SK-N-SH (cell line): ENCODE results near the gene ELMO3. TPM values are rescaled to one million over a fixed set of nuclear protein-coding genes. Genes with fewer than 3 reads are reported as not detected.
A peak's percentile ranks its signal among the peaks of the same experiment; 100 is the strongest.

ENCODE experiments used
- CTCF ChIA-PET: fragments of 300-600, 350-600 bp; formaldehyde crosslinking; extraction: SDS; loops from one replicate; lab custom pipeline; 2021; lab: Yijun Ruan, JAX
- POLR2A ChIA-PET: fragments of 350-600 bp; sonication (Branson Sonifier 250); formaldehyde crosslinking; extraction: SDS; loops from one replicate; lab custom pipeline; 2020; ENCODE audit warnings: antibody characterized with exemption, inconsistent platforms; lab: Yijun Ruan, JAX
- DNase-seq: peaks from one replicate; pipeline ENCODE4 v3.0.0; 2012
- H2AFZ ChIP-seq: fragments of 200-600 bp; sonication (generic); 2 replicates; pipeline ENCODE4 v1.8.1; 2016; ENCODE audit warnings: antibody characterized with exemption, mild to moderate bottlenecking, low read depth
- H3F3A ChIP-seq: fragments of 200-600 bp; sonication (generic); replicated peaks from 2 replicates; pipeline ENCODE3; 2016; ENCODE audit warnings: antibody characterized with exemption, mild to moderate bottlenecking; ENCODE audit not compliant: insufficient read depth
- H3K27ac ChIP-seq, 2 experiments: fragments of 200-500 bp in 1 of 2; fragments of 200-600 bp in 1 of 2; sonication (Bioruptor generic) in 1 of 2; sonication (generic), shearing (Covaris generic) in 1 of 2; 2 replicates each; pipeline versions ENCODE4 v1.5.1 to v1.6.1; 2014 to 2016; ENCODE audit warnings: low read depth in 2 of 2, inconsistent platforms in 1 of 2, low read length in 1 of 2, mild to moderate bottlenecking in 1 of 2, mixed read lengths in 1 of 2
- H3K27me3 ChIP-seq: fragments of 200-600 bp; sonication (generic), shearing (Covaris generic); 2 replicates; pipeline ENCODE4 v1.6.1; 2016; ENCODE audit warnings: mixed run types; ENCODE audit not compliant: insufficient read depth
- H3K36me3 ChIP-seq, 2 experiments: fragments of 200-500 bp in 1 of 2; fragments of 200-600 bp in 1 of 2; sonication (Bioruptor generic) in 1 of 2; sonication (generic) in 1 of 2; replicated peaks in 1 of 2; 2 replicates each; pipeline versions ENCODE3 to v1.5.1; 2014 to 2016; ENCODE audit warnings: low read length in 1 of 2, mild to moderate bottlenecking in 1 of 2; ENCODE audit not compliant: insufficient read depth in 2 of 2, control insufficient read depth in 1 of 2
- H3K4me1 ChIP-seq, 2 experiments: fragments of 200-500 bp in 1 of 2; fragments of 200-600 bp in 1 of 2; sonication (Bioruptor generic) in 1 of 2; sonication (generic), shearing (Covaris generic) in 1 of 2; 2 replicates each; pipeline versions ENCODE4 v1.5.1 to v1.6.1; 2014 to 2016; ENCODE audit warnings: low read depth in 1 of 2, low read length in 1 of 2, mixed run types in 1 of 2; ENCODE audit not compliant: insufficient read depth in 2 of 2, control insufficient read depth in 1 of 2
- H3K4me2 ChIP-seq: fragments of 200-600 bp; sonication (generic), shearing (Covaris generic); 2 replicates; pipeline ENCODE4 v1.6.1; 2017; ENCODE audit warnings: mixed run types
- H3K4me3 ChIP-seq, 2 experiments: fragments of 200-500 bp in 1 of 2; fragments of 200-600 bp in 1 of 2; sonication (Bioruptor generic) in 1 of 2; sonication (generic), shearing (Covaris generic) in 1 of 2; 2 replicates each; pipeline versions ENCODE4 v1.5.1 to v1.8.1; 2014 to 2016; ENCODE audit warnings: low read depth in 2 of 2, inconsistent platforms in 1 of 2, low read length in 1 of 2, mild to moderate bottlenecking in 1 of 2, mixed read lengths in 1 of 2, moderate library complexity in 1 of 2
- H3K79me2 ChIP-seq: fragments of 200-600 bp; sonication (generic); 2 replicates; pipeline ENCODE4 v1.8.1; 2017; ENCODE audit warnings: mild to moderate bottlenecking; ENCODE audit not compliant: insufficient read depth
- H3K9ac ChIP-seq: fragments of 200-600 bp; sonication (generic); 2 replicates; pipeline ENCODE4 v1.6.1; 2017; ENCODE audit warnings: mixed run types
- H3K9me2 ChIP-seq: fragments of 200-600 bp; sonication (generic); 2 replicates; pipeline ENCODE4 v1.6.1; 2017; ENCODE audit warnings: mixed run types
- H3K9me3 ChIP-seq: fragments of 200-600 bp; sonication (generic); 2 replicates; pipeline ENCODE4 v1.6.1; 2017; ENCODE audit warnings: mixed run types, mild to moderate bottlenecking, moderate library complexity
- H4K20me1 ChIP-seq: fragments of 200-600 bp; sonication (generic); 2 replicates; pipeline ENCODE4 v1.6.1; 2017; ENCODE audit warnings: mild to moderate bottlenecking, mixed run types; ENCODE audit not compliant: insufficient read depth
- CHD2 ChIP-seq: fragments of 150-350 bp; IDR thresholded peaks from 2 replicates; pipeline ENCODE4 v1.6.1; 2018; ENCODE audit warnings: low read length; ENCODE audit not compliant: partially characterized antibody
- EP300 ChIP-seq, 2 experiments: IDR thresholded peaks; 2 replicates each; pipeline versions ENCODE4 v1.4.0 to v1.6.1; 2012; ENCODE audit warnings: borderline replicate concordance in 1 of 2, low read depth in 1 of 2, low read length in 1 of 2
- EZH2phosphoT487 ChIP-seq: fragments of 200-600 bp; sonication (generic); IDR thresholded peaks from 2 replicates; pipeline ENCODE4 v1.6.1; 2017; ENCODE audit warnings: low read depth, mixed run types, mild to moderate bottlenecking, antibody characterized with exemption, moderate library complexity, borderline replicate concordance
- FOXM1 ChIP-seq: IDR thresholded peaks from 2 replicates; pipeline ENCODE4 v1.4.0; 2012; ENCODE audit warnings: low read depth, mild to moderate bottlenecking
- IRF3 ChIP-seq: fragments of 150-350 bp; IDR thresholded peaks from 2 replicates; pipeline ENCODE4 v1.6.1; 2016; ENCODE audit warnings: mild to moderate bottlenecking, low read depth, low read length
- NFIC ChIP-seq: IDR thresholded peaks from 2 replicates; pipeline ENCODE4 v1.4.0; 2012; ENCODE audit warnings: borderline replicate concordance
- NRF1 ChIP-seq: IDR thresholded peaks from 2 replicates; pipeline ENCODE4 v1.6.1; 2012; ENCODE audit warnings: low read depth, mild to moderate bottlenecking, low read length
- PBX3 ChIP-seq: IDR thresholded peaks from 2 replicates; pipeline ENCODE4; 2012
- POLR2AphosphoS5 ChIP-seq: IDR thresholded peaks from 2 replicates; pipeline ENCODE4 v1.6.1; 2012; ENCODE audit warnings: low read depth, low read length
- RAD21 ChIP-seq: IDR thresholded peaks from 2 replicates; pipeline ENCODE4 v1.6.1; 2012; ENCODE audit warnings: mild to moderate bottlenecking, low read length
- RCOR1 ChIP-seq: fragments of 150-350 bp; IDR thresholded peaks from 2 replicates; pipeline ENCODE4 v1.6.1; 2017; ENCODE audit warnings: antibody characterized with exemption, low read length
- RFX5 ChIP-seq: IDR thresholded peaks from 2 replicates; pipeline ENCODE4 v1.6.1; 2012; ENCODE audit warnings: mild to moderate bottlenecking, improper control_type of control experiment, low read length
- SMC3 ChIP-seq: IDR thresholded peaks from 2 replicates; pipeline ENCODE4 v1.6.1; 2012; ENCODE audit warnings: low read depth, low read length, improper control_type of control experiment
- TCF12 ChIP-seq: IDR thresholded peaks from 2 replicates; pipeline ENCODE4 v1.4.0; 2012
- TEAD4 ChIP-seq: IDR thresholded peaks from 2 replicates; pipeline ENCODE4 v1.4.0; 2012; ENCODE audit warnings: mild to moderate bottlenecking, borderline replicate concordance; ENCODE audit not compliant: insufficient read depth
- USF2 ChIP-seq: fragments of 150-350 bp; IDR thresholded peaks from 2 replicates; pipeline ENCODE4 v1.6.1; 2017; ENCODE audit warnings: antibody characterized with exemption, low read length, low read depth, borderline replicate concordance
- YY1 ChIP-seq: IDR thresholded peaks from 2 replicates; pipeline ENCODE4 v1.4.0; 2012; ENCODE audit warnings: low read depth, mild to moderate bottlenecking
- WGBS: methylation state at CpG from one replicate; pipeline ENCODE4 v1.1.6; 2017; ENCODE audit warnings: low lambda C conversion rate; 5-methylcytosine and 5-hydroxymethylcytosine counted together
- polyA plus RNA-seq, 3 experiments: library from polyadenylated mRNA; depleted of rRNA; stranded (reverse); fragments of >200 nt; gene quantifications; 2 replicates each; pipeline ENCODE4 v1.2.3, GENCODE V29; 2012

The ELMO3 gene
- polyA plus RNA-seq, 1 of the 3 experiments (the other 2 are of a cell fraction): 2.3 TPM

- CTCF ChIA-PET: interaction anchor here (1.4 to 4.2 kb wide), 5 partner anchors 8 to 170 kb away, joined by 3 to 27 read pairs (median 7); partner anchors contain the start of genes B3GNT9 and NOL3
- Histone ChIP-seq H4K20me1 (no peaks in the 10 kb centered on the region; the same call in none of the 2 replicates), H3K36me3 (no peaks in the 10 kb centered on the region), H3K4me1 (peaks cover 22 to 34% of the 10 kb centered on the region in 2 experiments), H3K79me2 (peaks cover 22% of the 10 kb centered on the region), H3K27me3 (no peaks in the 10 kb centered on the region), H3K27ac (peak overlapping the region; percentile 60 to 92; a peak in 3 of 4 replicates), H3K9ac (peak overlapping the region; percentile 96), H3K9me2 (no peaks in the 10 kb centered on the region)
- 3% methylated on average over 11 of the region's 11 CpGs for WGBS
- DNase-seq: no peak
- TF ChIP-seq TEAD4: no peak
- no peak for TF ChIP-seq PBX3
- no peak for TF ChIP-seq IRF3
- no peak for TF ChIP-seq RAD21
- no peak for TF ChIP-seq POLR2AphosphoS5
- TF ChIP-seq YY1: no peak
- no peak for TF ChIP-seq RFX5
- TF ChIP-seq RCOR1: no peak
- TF ChIP-seq CHD2: no peak
- TF ChIP-seq NFIC: no peak
- TF ChIP-seq USF2: no peak
- TF ChIP-seq EP300 (IDR thresholded peaks at IDR 0.05; ENCODE audit: borderline replicate concordance in 1 of 2, low read depth in 1 of 2, low read length in 1 of 2): no peak
- TF ChIP-seq EZH2phosphoT487: no peak
- no peak for TF ChIP-seq NRF1
- TF ChIP-seq FOXM1: no peak
- TF ChIP-seq SMC3: no peak; the same call in 1 of the 2 replicates
- TF ChIP-seq TCF12: no peak
- TF ChIP-seq, all 33 proteins: peak for 0
- peak overlapping the region; percentile 92 for H3K4me2 ChIP-seq
- H2AFZ ChIP-seq: peak overlapping the region; percentile 66; the same call in 1 of the 2 replicates
- H3K4me3 ChIP-seq: peak overlapping the region; percentile 81 to 82
- POLR2A ChIA-PET: interaction anchor here (0.7 to 1.6 kb wide), 2 partner anchors 9 to 77 kb away, joined by 3 to 5 read pairs; no protein-coding TSS in a partner anchor
- peaks cover 36% of the 10 kb centered on the region for H3F3A ChIP-seq
- H3K9me3 ChIP-seq: no peaks in the 10 kb centered on the region
Observed at GRCh38 chr16:67183284-67183626, 15.7 kb upstream of the ELMO3 start.
